Measurements from ENCODE around the gene GRHPR. TPM values are rescaled to one million over a fixed set of nuclear protein-coding genes. Genes with fewer than 3 reads are reported as not detected.

Gene GRHPR
- total RNA-seq, 1 donor from 2014 or later = 111 TPM

Other genes with a start within 250 kb of the GRHPR start
- gene ZBTB5, start 42.8 kb downstream of the GRHPR start, total RNA-seq = 5.1 TPM
- gene POLR1E, start 63.3 kb downstream of the GRHPR start, total RNA-seq = 10.5 TPM
- 8.4 TPM for gene FBXO10, start 153.7 kb downstream of the GRHPR start, total RNA-seq
- 62.3 TPM for gene TOMM5, start 169.9 kb downstream of the GRHPR start, total RNA-seq
- 1.9 TPM for gene FRMPD1, start 228.3 kb downstream of the GRHPR start, total RNA-seq